ENCODE measurements around the gene HPS4.

HPS4 gene

GRCh38 chr22:26484360-26484706, 750 bp upstream of the HPS4 start:
- no peak for DNase-seq (ENCODE audit: low read depth)
- TF ChIP-seq, protein P1, sequence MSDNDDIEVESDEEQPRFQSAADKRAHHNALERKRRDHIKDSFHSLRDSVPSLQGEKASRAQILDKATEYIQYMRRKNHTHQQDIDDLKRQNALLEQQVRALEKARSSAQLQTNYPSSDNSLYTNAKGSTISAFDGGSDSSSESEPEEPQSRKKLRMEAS (IDR thresholded peaks at IDR 0.05; ENCODE audit: low read depth, low read length): peak; percentile 90
- no peak; the same call in 1 of the 2 replicates for TF ChIP-seq MYC (IDR thresholded peaks at IDR 0.05; ENCODE audit: low read depth, low read length)
- peak overlapping the region; percentile 100 for H3K4me3 ChIP-seq (ENCODE audit: low read depth, low read length)

- H3K4me3 ChIP-seq (ENCODE audit: low read depth, low read length): peak overlapping the region; percentile 91
- TF ChIP-seq MYC (IDR thresholded peaks at IDR 0.05; ENCODE audit: low read depth, low read length): no peak
- no peak for TF ChIP-seq POLR2A (IDR thresholded peaks at IDR 0.05; ENCODE audit: extremely low read depth, insufficient read length)
- TF ChIP-seq, protein P2, sequence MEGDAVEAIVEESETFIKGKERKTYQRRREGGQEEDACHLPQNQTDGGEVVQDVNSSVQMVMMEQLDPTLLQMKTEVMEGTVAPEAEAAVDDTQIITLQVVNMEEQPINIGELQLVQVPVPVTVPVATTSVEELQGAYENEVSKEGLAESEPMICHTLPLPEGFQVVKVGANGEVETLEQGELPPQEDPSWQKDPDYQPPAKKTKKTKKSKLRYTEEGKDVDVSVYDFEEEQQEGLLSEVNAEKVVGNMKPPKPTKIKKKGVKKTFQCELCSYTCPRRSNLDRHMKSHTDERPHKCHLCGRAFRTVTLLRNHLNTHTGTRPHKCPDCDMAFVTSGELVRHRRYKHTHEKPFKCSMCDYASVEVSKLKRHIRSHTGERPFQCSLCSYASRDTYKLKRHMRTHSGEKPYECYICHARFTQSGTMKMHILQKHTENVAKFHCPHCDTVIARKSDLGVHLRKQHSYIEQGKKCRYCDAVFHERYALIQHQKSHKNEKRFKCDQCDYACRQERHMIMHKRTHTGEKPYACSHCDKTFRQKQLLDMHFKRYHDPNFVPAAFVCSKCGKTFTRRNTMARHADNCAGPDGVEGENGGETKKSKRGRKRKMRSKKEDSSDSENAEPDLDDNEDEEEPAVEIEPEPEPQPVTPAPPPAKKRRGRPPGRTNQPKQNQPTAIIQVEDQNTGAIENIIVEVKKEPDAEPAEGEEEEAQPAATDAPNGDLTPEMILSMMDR (IDR thresholded peaks at IDR 0.05; ENCODE audit: low read depth, low read length): no peak
- TF ChIP-seq, protein P1 (IDR thresholded peaks at IDR 0.05; ENCODE audit: low read depth, low read length): no peak
- no peak for DNase-seq (ENCODE audit: low read depth)
Observed at GRCh38 chr22:26483043-26483438, 542 bp downstream of the HPS4 start.

GRCh38 chr22:26482161-26482560, 1.4 kb downstream of the HPS4 start:
- peak overlapping the region; percentile 91 for H3K4me3 ChIP-seq (ENCODE audit: low read depth, low read length)
- DNase-seq (ENCODE audit: low read depth): no peak
- TF ChIP-seq MYC (IDR thresholded peaks at IDR 0.05; ENCODE audit: low read depth, low read length) (no peak), POLR2A (IDR thresholded peaks at IDR 0.05; ENCODE audit: extremely low read depth, insufficient read length) (no peak)
- TF ChIP-seq, protein P2 (IDR thresholded peaks at IDR 0.05; ENCODE audit: low read depth, low read length): no peak

DNA sequence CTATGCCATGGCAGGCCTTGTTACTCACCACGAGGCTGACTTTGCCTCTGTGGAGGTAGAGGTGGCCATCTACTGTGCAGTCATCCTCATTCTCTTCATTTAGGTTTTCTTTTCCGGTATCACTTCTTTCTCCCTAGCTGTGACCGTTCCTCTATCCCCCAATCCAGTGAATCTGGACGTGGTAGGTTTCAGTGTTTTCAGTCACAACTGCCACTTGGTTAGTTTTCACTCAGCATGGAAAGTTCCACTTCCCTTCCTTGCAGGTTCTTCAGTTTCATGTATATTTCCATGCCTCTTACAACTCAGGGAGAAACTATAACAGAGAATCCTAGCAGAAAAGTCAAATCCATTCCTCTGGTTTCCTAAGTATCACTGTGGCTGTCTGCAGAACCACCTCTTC, 1.9 kb downstream of the HPS4 start:
- no peak overlapping the region for H3K4me3 ChIP-seq (ENCODE audit: low read depth, low read length)
- TF ChIP-seq POLR2A (IDR thresholded peaks at IDR 0.05; ENCODE audit: extremely low read depth, insufficient read length) (no peak), MYC (IDR thresholded peaks at IDR 0.05; ENCODE audit: low read depth, low read length) (no peak)
- TF ChIP-seq, protein P1 (IDR thresholded peaks at IDR 0.05; ENCODE audit: low read depth, low read length): no peak
- TF ChIP-seq, protein P2 (IDR thresholded peaks at IDR 0.05; ENCODE audit: low read depth, low read length): no peak

DNA sequence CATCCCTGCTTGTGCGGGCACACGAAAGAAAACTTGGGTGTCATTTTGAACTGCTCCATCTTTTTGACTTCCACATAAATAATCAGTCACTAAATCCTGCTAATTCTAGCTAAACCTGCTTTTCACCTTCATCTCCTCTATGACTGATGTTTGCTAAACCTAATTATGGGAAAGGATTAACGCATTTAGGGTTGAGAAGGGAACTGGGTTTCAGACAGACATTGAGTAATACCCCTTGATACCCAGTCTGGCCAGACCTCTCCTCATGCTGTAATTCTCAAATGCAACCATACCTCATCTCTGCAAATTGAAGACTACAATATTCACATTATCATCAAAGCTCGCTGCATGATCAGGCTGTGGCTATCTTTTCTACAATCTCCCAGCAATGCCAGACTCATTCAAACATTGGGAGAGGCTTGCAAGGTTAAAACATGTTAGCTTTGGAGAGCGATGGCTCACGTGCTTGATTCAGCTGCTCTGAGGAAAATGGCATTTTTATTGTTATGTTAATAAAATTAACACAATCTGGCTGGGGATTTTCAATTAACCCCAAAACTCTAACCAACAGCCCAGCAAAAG, 2.4 kb downstream of the HPS4 start:
- no peak for DNase-seq (ENCODE audit: low read depth)
- H3K4me3 ChIP-seq (ENCODE audit: low read depth, low read length): peak overlapping the region; percentile 22
- TF ChIP-seq, protein P1 (IDR thresholded peaks at IDR 0.05; ENCODE audit: low read depth, low read length): no peak
- TF ChIP-seq MYC (IDR thresholded peaks at IDR 0.05; ENCODE audit: low read depth, low read length): no peak

More for the DNA sequence above, 1.9 kb downstream of the HPS4 start:
- no peak for DNase-seq (ENCODE audit: low read depth)

DNA sequence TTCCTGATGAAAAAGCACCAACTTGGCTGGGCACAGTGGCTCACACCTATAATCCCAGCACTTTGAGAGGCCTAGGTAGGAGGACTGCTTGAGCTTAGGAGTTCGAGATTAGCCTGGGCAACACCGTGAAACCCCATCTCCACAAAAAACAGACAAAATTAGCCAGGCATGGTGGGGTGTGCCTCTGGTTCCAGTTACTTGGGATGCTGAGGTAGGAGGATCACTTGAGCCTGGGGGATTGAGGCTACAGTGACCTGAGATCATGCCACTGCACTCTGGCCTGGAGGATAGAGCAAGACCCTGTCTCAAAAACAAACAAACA, 3.0 kb downstream of the HPS4 start:
- peak overlapping the region; percentile 76 for H3K4me3 ChIP-seq (ENCODE audit: low read depth, low read length)
- no peak for TF ChIP-seq POLR2A (IDR thresholded peaks at IDR 0.05; ENCODE audit: extremely low read depth, insufficient read length)
- TF ChIP-seq, protein P1 (IDR thresholded peaks at IDR 0.05; ENCODE audit: low read depth, low read length): no peak
- no peak for TF ChIP-seq MYC (IDR thresholded peaks at IDR 0.05; ENCODE audit: low read depth, low read length)
- TF ChIP-seq, protein P2 (IDR thresholded peaks at IDR 0.05; ENCODE audit: low read depth, low read length): no peak

More for the DNA sequence above, 3.0 kb downstream of the HPS4 start:
- no peak for DNase-seq (ENCODE audit: low read depth)

Data from NB4 (cell line).